Neural cell (in vitro differentiated cells): ENCODE measurements around the gene CTLA4. TPM values are rescaled to one million over a fixed set of nuclear protein-coding genes. Genes with fewer than 3 reads are reported as not detected.

Source experiments
- H2AFZ ChIP-seq: fragments of 200-600, 300-800 bp; sonication (generic), shearing (Covaris generic); 2 replicates; pipeline ENCODE4 v1.6.0; 2014; ENCODE audit warnings: low read depth, mild to moderate bottlenecking, antibody characterized with exemption, low read length, moderate library complexity
- H3F3A ChIP-seq: fragments of 200-600 bp; shearing (Covaris generic); 2 replicates; pipeline ENCODE4 v1.6.1; 2016; ENCODE audit warnings: mild to moderate bottlenecking, moderate library complexity, mixed read lengths, antibody characterized with exemption, low read length; ENCODE audit not compliant: insufficient read depth, poor library complexity, severe bottlenecking
- H3K27ac ChIP-seq: fragments of 200-600, 300-800 bp; sonication (generic), shearing (Covaris generic); 2 replicates; pipeline ENCODE4 v1.5.1; 2014; ENCODE audit warnings: mild to moderate bottlenecking, low read length, moderate library complexity
- H3K27me3 ChIP-seq: fragments of 300-800, 200-600 bp; sonication (generic), shearing (Covaris generic); 2 replicates; pipeline ENCODE4 v1.6.0; 2014; ENCODE audit warnings: mild to moderate bottlenecking, low read depth, low read length, moderate library complexity; ENCODE audit not compliant: insufficient read depth
- H3K36me3 ChIP-seq: fragments of 300-800, 200-600 bp; sonication (generic), shearing (Covaris generic); 2 replicates; pipeline ENCODE4 v1.5.1; 2014; ENCODE audit warnings: mild to moderate bottlenecking, antibody characterized with exemption, low read length, moderate library complexity; ENCODE audit not compliant: insufficient read depth
- H3K4me2 ChIP-seq: fragments of 300-800, 200-600 bp; sonication (generic), shearing (Covaris generic); 2 replicates; pipeline ENCODE4 v1.6.0; 2014; ENCODE audit warnings: mild to moderate bottlenecking, low read length
- H3K4me3 ChIP-seq: fragments of 300-800, 200-600 bp; sonication (generic), shearing (Covaris generic); 2 replicates; pipeline ENCODE4 v1.5.1; 2014; ENCODE audit warnings: mild to moderate bottlenecking, low read length, moderate library complexity
- H3K79me2 ChIP-seq: fragments of 200-600 bp; shearing (Covaris generic); replicated peaks from 2 replicates; pipeline ENCODE4 v1.6.0; 2014; ENCODE audit warnings: mild to moderate bottlenecking, low read length, moderate library complexity; ENCODE audit not compliant: insufficient read depth
- H3K9ac ChIP-seq: fragments of 300-800, 200-600 bp; sonication (generic), shearing (Covaris generic); 2 replicates; pipeline ENCODE4 v1.6.1; 2016; ENCODE audit warnings: mild to moderate bottlenecking, low read length, mixed read lengths
- H3K9me2 ChIP-seq: fragments of 200-600 bp; shearing (Covaris generic); 2 replicates; pipeline ENCODE4 v1.6.1; 2016; ENCODE audit warnings: mild to moderate bottlenecking, low read length, mixed read lengths; ENCODE audit not compliant: insufficient read depth
- H3K9me3 ChIP-seq: fragments of 200-600, 300-800 bp; sonication (generic), shearing (Covaris generic); 2 replicates; pipeline ENCODE4 v1.6.1; 2016; ENCODE audit warnings: mild to moderate bottlenecking, mixed run types, low read length, moderate library complexity, mixed read lengths
- H4K20me1 ChIP-seq: fragments of 200-600 bp; shearing (Covaris generic); 2 replicates; pipeline ENCODE4 v1.6.1; 2016; ENCODE audit warnings: mild to moderate bottlenecking, mixed run types; ENCODE audit not compliant: insufficient read depth
- EP300 ChIP-seq: fragments of 450-650 bp; conservative IDR thresholded peaks from 2 replicates; pipeline ENCODE4 v1.6.1; 2014; ENCODE audit warnings: antibody characterized with exemption, mild to moderate bottlenecking, moderate library complexity; ENCODE audit not compliant: poor library complexity, severe bottlenecking
- EZH2 ChIP-seq: fragments of 200-600, 300-800 bp; shearing (Covaris generic), sonication (generic); IDR thresholded peaks from 2 replicates; pipeline ENCODE4 v1.6.1; 2014; ENCODE audit warnings: antibody characterized with exemption, low read length, borderline replicate concordance, mild to moderate bottlenecking; ENCODE audit not compliant: insufficient read depth, poor library complexity, severe bottlenecking
- MXI1 ChIP-seq: fragments of 450-650 bp; conservative IDR thresholded peaks from 2 replicates; pipeline ENCODE4 v1.6.1; 2014; ENCODE audit warnings: antibody characterized with exemption, mild to moderate bottlenecking; ENCODE audit not compliant: poor library complexity, severe bottlenecking
- POLR2AphosphoS5 ChIP-seq: IDR thresholded peaks from 2 replicates; pipeline ENCODE4 v1.6.1; 2012
- RAD21 ChIP-seq: fragments of 450-650 bp; conservative IDR thresholded peaks from 2 replicates; pipeline ENCODE4 v1.6.1; 2014; ENCODE audit warnings: antibody characterized with exemption, mild to moderate bottlenecking, moderate library complexity
- SMC3 ChIP-seq: fragments of 450-650 bp; conservative IDR thresholded peaks from 2 replicates; pipeline ENCODE4 v1.6.1; 2014; ENCODE audit warnings: antibody characterized with exemption, mild to moderate bottlenecking, moderate library complexity; ENCODE audit not compliant: poor library complexity
- TAF1 ChIP-seq: IDR thresholded peaks from 2 replicates; pipeline ENCODE4 v1.6.1; 2012; ENCODE audit warnings: low read depth
- polyA plus RNA-seq: library from polyadenylated mRNA; depleted of rRNA; stranded (reverse); fragments of >200 nt; gene quantifications from 2 replicates; pipeline ENCODE4 v1.2.3, GENCODE V29; 2014
- TF ChIP-seq, protein P1 (sequence below): IDR thresholded peaks from 2 replicates; pipeline ENCODE4 v1.6.1; 2012; ENCODE audit warnings: borderline replicate concordance
- TF ChIP-seq, protein P2 (sequence below): fragments of 450-650 bp; IDR thresholded peaks from 2 replicates; pipeline ENCODE4 v1.5.1; 2014; ENCODE audit warnings: antibody characterized with exemption, mild to moderate bottlenecking, moderate library complexity; ENCODE audit not compliant: poor library complexity, severe bottlenecking

The CTLA4 gene
- polyA plus RNA-seq, 1 donor from 2014 or later = not detected

DNA sequence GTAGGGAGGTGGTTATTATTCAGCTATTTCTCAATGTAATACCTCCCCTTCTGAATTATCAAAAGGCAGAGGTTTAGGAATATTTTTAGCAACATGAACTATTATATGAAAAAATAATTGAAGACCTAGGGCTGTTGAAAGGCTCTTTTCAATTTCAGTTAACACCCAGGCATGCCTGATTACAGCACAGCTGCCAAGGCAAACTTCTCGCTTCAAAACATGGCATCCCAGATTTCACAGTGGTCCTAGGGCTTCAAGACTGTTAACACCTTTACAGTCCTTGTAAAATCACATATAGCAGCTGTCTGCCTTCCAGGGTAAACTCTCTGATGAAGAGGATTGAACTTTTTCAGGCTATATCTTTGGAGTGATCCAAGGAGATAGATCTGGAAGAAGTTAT lies 23.2 kb downstream of the CTLA4 start:
- TF ChIP-seq, protein P1, sequence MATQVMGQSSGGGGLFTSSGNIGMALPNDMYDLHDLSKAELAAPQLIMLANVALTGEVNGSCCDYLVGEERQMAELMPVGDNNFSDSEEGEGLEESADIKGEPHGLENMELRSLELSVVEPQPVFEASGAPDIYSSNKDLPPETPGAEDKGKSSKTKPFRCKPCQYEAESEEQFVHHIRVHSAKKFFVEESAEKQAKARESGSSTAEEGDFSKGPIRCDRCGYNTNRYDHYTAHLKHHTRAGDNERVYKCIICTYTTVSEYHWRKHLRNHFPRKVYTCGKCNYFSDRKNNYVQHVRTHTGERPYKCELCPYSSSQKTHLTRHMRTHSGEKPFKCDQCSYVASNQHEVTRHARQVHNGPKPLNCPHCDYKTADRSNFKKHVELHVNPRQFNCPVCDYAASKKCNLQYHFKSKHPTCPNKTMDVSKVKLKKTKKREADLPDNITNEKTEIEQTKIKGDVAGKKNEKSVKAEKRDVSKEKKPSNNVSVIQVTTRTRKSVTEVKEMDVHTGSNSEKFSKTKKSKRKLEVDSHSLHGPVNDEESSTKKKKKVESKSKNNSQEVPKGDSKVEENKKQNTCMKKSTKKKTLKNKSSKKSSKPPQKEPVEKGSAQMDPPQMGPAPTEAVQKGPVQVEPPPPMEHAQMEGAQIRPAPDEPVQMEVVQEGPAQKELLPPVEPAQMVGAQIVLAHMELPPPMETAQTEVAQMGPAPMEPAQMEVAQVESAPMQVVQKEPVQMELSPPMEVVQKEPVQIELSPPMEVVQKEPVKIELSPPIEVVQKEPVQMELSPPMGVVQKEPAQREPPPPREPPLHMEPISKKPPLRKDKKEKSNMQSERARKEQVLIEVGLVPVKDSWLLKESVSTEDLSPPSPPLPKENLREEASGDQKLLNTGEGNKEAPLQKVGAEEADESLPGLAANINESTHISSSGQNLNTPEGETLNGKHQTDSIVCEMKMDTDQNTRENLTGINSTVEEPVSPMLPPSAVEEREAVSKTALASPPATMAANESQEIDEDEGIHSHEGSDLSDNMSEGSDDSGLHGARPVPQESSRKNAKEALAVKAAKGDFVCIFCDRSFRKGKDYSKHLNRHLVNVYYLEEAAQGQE = no peak
- no peak for TF ChIP-seq EP300
- TF ChIP-seq, protein P2, sequence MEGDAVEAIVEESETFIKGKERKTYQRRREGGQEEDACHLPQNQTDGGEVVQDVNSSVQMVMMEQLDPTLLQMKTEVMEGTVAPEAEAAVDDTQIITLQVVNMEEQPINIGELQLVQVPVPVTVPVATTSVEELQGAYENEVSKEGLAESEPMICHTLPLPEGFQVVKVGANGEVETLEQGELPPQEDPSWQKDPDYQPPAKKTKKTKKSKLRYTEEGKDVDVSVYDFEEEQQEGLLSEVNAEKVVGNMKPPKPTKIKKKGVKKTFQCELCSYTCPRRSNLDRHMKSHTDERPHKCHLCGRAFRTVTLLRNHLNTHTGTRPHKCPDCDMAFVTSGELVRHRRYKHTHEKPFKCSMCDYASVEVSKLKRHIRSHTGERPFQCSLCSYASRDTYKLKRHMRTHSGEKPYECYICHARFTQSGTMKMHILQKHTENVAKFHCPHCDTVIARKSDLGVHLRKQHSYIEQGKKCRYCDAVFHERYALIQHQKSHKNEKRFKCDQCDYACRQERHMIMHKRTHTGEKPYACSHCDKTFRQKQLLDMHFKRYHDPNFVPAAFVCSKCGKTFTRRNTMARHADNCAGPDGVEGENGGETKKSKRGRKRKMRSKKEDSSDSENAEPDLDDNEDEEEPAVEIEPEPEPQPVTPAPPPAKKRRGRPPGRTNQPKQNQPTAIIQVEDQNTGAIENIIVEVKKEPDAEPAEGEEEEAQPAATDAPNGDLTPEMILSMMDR = no peak
- TF ChIP-seq POLR2AphosphoS5 = no peak
- TF ChIP-seq RAD21 = no peak
- no peak for TF ChIP-seq SMC3
- no peak for TF ChIP-seq MXI1
- TF ChIP-seq TAF1 = no peak
- TF ChIP-seq EZH2 = no peak
- Histone ChIP-seq H2AFZ (no peak overlapping the region), H3K9me2 (no peaks in the 10 kb centered on the region), H3F3A (no peaks in the 10 kb centered on the region), H3K79me2 (no peaks in the 10 kb centered on the region), H3K9ac (no peak overlapping the region), H4K20me1 (no peaks in the 10 kb centered on the region), H3K27ac (no peak overlapping the region), H3K4me3 (no peak overlapping the region), H3K36me3 (no peaks in the 10 kb centered on the region), H3K4me2 (no peak overlapping the region), H3K27me3 (no peaks in the 10 kb centered on the region), H3K9me3 (no peaks in the 10 kb centered on the region)

DNA sequence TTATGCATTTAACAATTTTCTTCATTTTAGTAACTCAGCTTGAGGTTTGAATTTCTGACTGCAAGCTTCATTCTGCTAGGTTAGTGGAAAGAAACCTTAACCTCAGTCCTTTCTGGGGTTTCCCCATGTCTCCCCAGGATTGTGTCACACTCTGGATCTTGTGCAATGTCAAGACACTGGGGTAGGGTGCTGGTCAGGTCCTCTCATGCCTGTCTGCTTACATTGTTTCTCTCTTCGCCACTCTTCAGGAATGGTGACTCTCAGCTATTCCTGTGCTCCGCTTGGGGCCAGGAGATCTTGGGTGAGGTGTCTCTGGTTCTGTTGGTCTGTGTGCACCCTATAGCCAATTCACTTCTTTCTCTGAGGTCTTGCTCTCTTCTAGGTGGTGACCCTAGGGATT lies 23.9 kb downstream of the CTLA4 start:
- Histone ChIP-seq H3F3A (no peaks in the 10 kb centered on the region), H3K79me2 (no peaks in the 10 kb centered on the region), H3K4me3 (no peak overlapping the region), H3K27me3 (no peaks in the 10 kb centered on the region), H4K20me1 (no peaks in the 10 kb centered on the region), H3K27ac (no peak overlapping the region), H3K9me3 (no peaks in the 10 kb centered on the region), H3K9me2 (no peaks in the 10 kb centered on the region), H3K9ac (no peak overlapping the region), H2AFZ (no peak overlapping the region), H3K4me2 (no peak overlapping the region), H3K36me3 (no peaks in the 10 kb centered on the region)
- no peak for TF ChIP-seq EP300
- TF ChIP-seq TAF1 = no peak
- TF ChIP-seq POLR2AphosphoS5 = no peak
- TF ChIP-seq EZH2 = no peak
- no peak for TF ChIP-seq RAD21
- no peak for TF ChIP-seq SMC3
- TF ChIP-seq, protein P1 = no peak
- TF ChIP-seq MXI1 = no peak
